PFSK-1 (cell line): Measurements from ENCODE around the gene SAMD8.

Experiments used
- FOXP2 ChIP-seq: optimal IDR thresholded peaks from 2 replicates; pipeline ENCODE3; 2011; ENCODE audit warnings: borderline replicate concordance, control low read depth, inconsistent platforms; ENCODE audit not compliant: insufficient read depth; ENCODE audit errors: extremely low read length, extremely low read depth
- POLR2AphosphoS5 ChIP-seq: IDR thresholded peaks from 2 replicates; pipeline ENCODE4 v1.6.1; 2012; ENCODE audit warnings: low read depth, mild to moderate bottlenecking, control low read depth, low read length, moderate library complexity
- REST ChIP-seq, 2 experiments: IDR thresholded peaks; 2 replicates each; pipeline versions ENCODE4 v1.6.1 to v1.8.0; 2011 to 2012; ENCODE audit warnings: low read depth in 2 of 2, low read length in 2 of 2, control low read depth in 1 of 2, inconsistent platforms in 1 of 2, mild to moderate bottlenecking in 1 of 2, moderate library complexity in 1 of 2; ENCODE audit not compliant: insufficient read depth in 1 of 2
- SIN3A ChIP-seq: IDR thresholded peaks from 2 replicates; pipeline ENCODE4 v1.6.1; 2012; ENCODE audit warnings: mild to moderate bottlenecking, low read length, moderate library complexity, borderline replicate concordance; ENCODE audit not compliant: insufficient read depth
- TAF1 ChIP-seq: IDR thresholded peaks from 2 replicates; pipeline ENCODE4 v1.6.1; 2012; ENCODE audit warnings: low read length, control low read depth, borderline replicate concordance; ENCODE audit not compliant: insufficient read depth

The SAMD8 gene

GRCh38 chr10:75212343-75212742 is 100.9 kb downstream of the SAMD8 start:
- TF ChIP-seq POLR2AphosphoS5 (no peak), FOXP2 (no peak), REST (IDR thresholded peaks at IDR 0.05; ENCODE audit: insufficient read depth in 1 of 2, low read depth in 2 of 2, low read length in 2 of 2) (no peak), TAF1 (no peak), SIN3A (no peak)

- TF ChIP-seq SIN3A = no peak
Measured at GRCh38 chr10:75220274-75220673, 108.8 kb downstream of the SAMD8 start.

GRCh38 chr10:75223507-75223906 is 112.1 kb downstream of the SAMD8 start:
- TF ChIP-seq TAF1 = no peak
- no peak for TF ChIP-seq POLR2AphosphoS5
- TF ChIP-seq FOXP2 = no peak
- no peak for TF ChIP-seq REST (IDR thresholded peaks at IDR 0.05; ENCODE audit: insufficient read depth in 1 of 2, low read depth in 2 of 2, low read length in 2 of 2)
- no peak for TF ChIP-seq SIN3A

- TF ChIP-seq TAF1 (no peak), POLR2AphosphoS5 (no peak), SIN3A (no peak), FOXP2 (no peak), REST (IDR thresholded peaks at IDR 0.05; ENCODE audit: insufficient read depth in 1 of 2, low read depth in 2 of 2, low read length in 2 of 2) (no peak)
Measured at GRCh38 chr10:75226095-75226494, 114.6 kb downstream of the SAMD8 start.

GRCh38 chr10:75226656-75227055 is 115.2 kb downstream of the SAMD8 start:
- no peak for TF ChIP-seq SIN3A
- no peak for TF ChIP-seq REST (IDR thresholded peaks at IDR 0.05; ENCODE audit: insufficient read depth in 1 of 2, low read depth in 2 of 2, low read length in 2 of 2)
- no peak for TF ChIP-seq TAF1
- TF ChIP-seq FOXP2 = no peak
- no peak for TF ChIP-seq POLR2AphosphoS5

- TF ChIP-seq POLR2AphosphoS5 = no peak
- TF ChIP-seq FOXP2 = no peak
- TF ChIP-seq REST (IDR thresholded peaks at IDR 0.05; ENCODE audit: insufficient read depth in 1 of 2, low read depth in 2 of 2, low read length in 2 of 2) = no peak
- no peak for TF ChIP-seq TAF1
- no peak for TF ChIP-seq SIN3A
Measured at GRCh38 chr10:75228278-75228677, 116.8 kb downstream of the SAMD8 start.
